OCI-LY1 (cell line): ENCODE results near the gene AMD1.

ENCODE experiments used
- H2AFZ ChIP-seq: fragments of 200-600 bp; sonication (generic), shearing (Covaris generic); 2 replicates; pipeline ENCODE4 v1.6.0; 2014; ENCODE audit warnings: antibody characterized with exemption, mild to moderate bottlenecking, low read length
- H3F3A ChIP-seq: fragments of 200-600 bp; sonication (generic), shearing (Covaris generic); 2 replicates; pipeline ENCODE4 v1.6.0; 2014; ENCODE audit warnings: mild to moderate bottlenecking, antibody characterized with exemption, low read length, moderate library complexity; ENCODE audit not compliant: insufficient read depth
- H3K27ac ChIP-seq: fragments of 200-600 bp; sonication (generic); 2 replicates; pipeline ENCODE4 v1.5.1; 2014; ENCODE audit warnings: low read length, mixed run types, mild to moderate bottlenecking, low read depth; ENCODE audit not compliant: poor library complexity, severe bottlenecking
- H3K27me3 ChIP-seq: fragments of 200-600 bp; sonication (generic); 2 replicates; pipeline ENCODE4 v1.6.0; 2014; ENCODE audit warnings: antibody characterized with exemption, mild to moderate bottlenecking, low read length, moderate library complexity; ENCODE audit not compliant: insufficient read depth
- H3K36me3 ChIP-seq: fragments of 200-600 bp; sonication (generic); 2 replicates; pipeline ENCODE4 v1.6.1; 2014; ENCODE audit warnings: mild to moderate bottlenecking, antibody characterized with exemption, low read length, moderate library complexity, mixed read lengths; ENCODE audit not compliant: insufficient read depth
- H3K4me1 ChIP-seq: fragments of 200-600 bp; sonication (generic); 2 replicates; pipeline ENCODE4 v1.5.1; 2014; ENCODE audit warnings: mild to moderate bottlenecking, low read length, moderate library complexity; ENCODE audit not compliant: insufficient read depth, severe bottlenecking
- H3K4me2 ChIP-seq: fragments of 200-600 bp; sonication (generic), shearing (Covaris generic); 2 replicates; pipeline ENCODE4 v1.6.1; 2014; ENCODE audit warnings: low read length
- H3K4me3 ChIP-seq: fragments of 200-600 bp; sonication (generic); 2 replicates; pipeline ENCODE4 v1.5.1; 2014; ENCODE audit warnings: low read length, low read depth, mild to moderate bottlenecking, mixed read lengths; ENCODE audit not compliant: poor library complexity, severe bottlenecking
- H3K79me2 ChIP-seq: fragments of 200-600 bp; shearing (Covaris generic); 2 replicates; pipeline ENCODE4 v1.6.1; 2016; ENCODE audit warnings: mixed run types, low read length, mixed read lengths; ENCODE audit not compliant: insufficient read depth
- H3K9ac ChIP-seq: fragments of 200-600 bp; sonication (generic), shearing (Covaris generic); 2 replicates; pipeline ENCODE4 v1.6.1; 2014; ENCODE audit warnings: mild to moderate bottlenecking, low read length, mixed read lengths
- H3K9me2 ChIP-seq: fragments of 200-600 bp; sonication (generic), shearing (Covaris generic); 2 replicates; pipeline ENCODE4 v1.6.1; 2014; ENCODE audit warnings: low read depth, mild to moderate bottlenecking, low read length, mixed read lengths
- H3K9me3 ChIP-seq: fragments of 200-600 bp; shearing (Covaris generic); 2 replicates; pipeline ENCODE4 v1.6.1; 2014; ENCODE audit warnings: low read length, mixed read lengths
- H4K20me1 ChIP-seq: fragments of 200-600 bp; sonication (generic), shearing (Covaris generic); 2 replicates; pipeline ENCODE4 v1.6.0; 2016; ENCODE audit warnings: mild to moderate bottlenecking, low read length; ENCODE audit not compliant: insufficient read depth
- CTCF ChIP-seq: fragments of 200-600 bp; sonication (generic), shearing (Covaris generic); IDR thresholded peaks from 2 replicates; pipeline ENCODE4 v1.5.1; 2017; ENCODE audit warnings: mild to moderate bottlenecking, antibody characterized with exemption, low read length, moderate library complexity, mixed read lengths
- EZH2 ChIP-seq: fragments of 200-600 bp; sonication (generic), shearing (Covaris generic); IDR thresholded peaks from 2 replicates; pipeline ENCODE4 v1.8.0; 2017; ENCODE audit warnings: borderline replicate concordance, mixed run types, mild to moderate bottlenecking, antibody characterized with exemption, low read length, moderate library complexity, mixed read lengths

The AMD1 gene

GRCh38 chr6:110890288-110890687 lies 15.7 kb downstream of the AMD1 start:
- Histone ChIP-seq H3K27ac (no peak overlapping the region), H3K9me3 (no peaks in the 10 kb centered on the region), H3K79me2 (peaks cover 62% of the 10 kb centered on the region), H3K9ac (no peak overlapping the region), H3K4me3 (no peak overlapping the region), H2AFZ (no peak overlapping the region), H3K36me3 (peaks cover 74% of the 10 kb centered on the region), H3K4me2 (no peak overlapping the region), H3K9me2 (no peaks in the 10 kb centered on the region), H3F3A (no peaks in the 10 kb centered on the region), H4K20me1 (no peaks in the 10 kb centered on the region), H3K27me3 (no peaks in the 10 kb centered on the region), H3K4me1 (peaks cover 11% of the 10 kb centered on the region)
- no peak for TF ChIP-seq CTCF
- no peak for TF ChIP-seq EZH2

- Histone ChIP-seq H3F3A (no peaks in the 10 kb centered on the region), H3K9ac (no peak overlapping the region), H4K20me1 (no peaks in the 10 kb centered on the region), H3K9me3 (no peaks in the 10 kb centered on the region), H2AFZ (no peak overlapping the region), H3K4me3 (no peak overlapping the region), H3K27me3 (no peaks in the 10 kb centered on the region), H3K9me2 (no peaks in the 10 kb centered on the region), H3K4me2 (no peak overlapping the region), H3K4me1 (no peaks in the 10 kb centered on the region), H3K36me3 (peaks cover 84% of the 10 kb centered on the region), H3K27ac (no peak overlapping the region), H3K79me2 (peaks cover 6% of the 10 kb centered on the region)
- TF ChIP-seq CTCF (no peak), EZH2 (no peak)
Measured at GRCh38 chr6:110895907-110896608, 21.5 kb downstream of the AMD1 start.

- Histone ChIP-seq H3K9me3 (no peaks in the 10 kb centered on the region), H3K79me2 (peaks cover 5% of the 10 kb centered on the region; the same call in 1 of the 2 replicates), H3K4me2 (no peak overlapping the region), H3K36me3 (peaks cover 70% of the 10 kb centered on the region), H3K9me2 (no peaks in the 10 kb centered on the region), H3K27ac (no peak overlapping the region), H3K27me3 (no peaks in the 10 kb centered on the region), H3K4me3 (no peak overlapping the region), H4K20me1 (no peaks in the 10 kb centered on the region), H3F3A (no peaks in the 10 kb centered on the region), H3K9ac (no peak overlapping the region), H2AFZ (no peak overlapping the region), H3K4me1 (no peaks in the 10 kb centered on the region)
- no peak for TF ChIP-seq CTCF
- no peak for TF ChIP-seq EZH2
Measured at GRCh38 chr6:110897433-110897832, 22.8 kb downstream of the AMD1 start.
